ENCODE measurements around the gene CDH16.

CDH16 gene

GRCh38 chr16:66911801-66912200, 6.9 kb downstream of the CDH16 start:
- no peak for DNase-seq (ENCODE audit: low read depth, low spot score)

- DNase-seq (ENCODE audit: low read depth, low spot score): no peak
Observed at GRCh38 chr16:66911112-66911511, 7.6 kb downstream of the CDH16 start.

- DNase-seq (ENCODE audit: low read depth, low spot score): no peak
Observed at GRCh38 chr16:66910175-66910940, 8.3 kb downstream of the CDH16 start.

- DNase-seq (ENCODE audit: low read depth, low spot score): no peak
Observed at GRCh38 chr16:66908762-66909559, 9.7 kb downstream of the CDH16 start.

- DNase-seq (ENCODE audit: low read depth, low spot score): no peak
Observed at GRCh38 chr16:66908116-66908515, 10.6 kb downstream of the CDH16 start.

GRCh38 chr16:66906916-66907836, 11.5 kb downstream of the CDH16 start:
- DNase-seq (ENCODE audit: low read depth, low spot score): no peak

- no peak for DNase-seq (ENCODE audit: low read depth, low spot score)
Observed at GRCh38 chr16:66905633-66906539, 12.8 kb downstream of the CDH16 start.

- DNase-seq (ENCODE audit: low read depth, low spot score): no peak
Observed at GRCh38 chr16:66904846-66905632, 13.6 kb downstream of the CDH16 start.

- no peak for DNase-seq (ENCODE audit: low read depth, low spot score)
Observed at GRCh38 chr16:66904428-66904845, 14.2 kb downstream of the CDH16 start.

GRCh38 chr16:66903544-66904427, 14.9 kb downstream of the CDH16 start:
- no peak for DNase-seq (ENCODE audit: low read depth, low spot score)

GRCh38 chr16:66902648-66903543, 15.8 kb downstream of the CDH16 start:
- no peak for DNase-seq (ENCODE audit: low read depth, low spot score)

GRCh38 chr16:66901626-66902025, 17.1 kb downstream of the CDH16 start:
- no peak for DNase-seq (ENCODE audit: low read depth, low spot score)

GRCh38 chr16:66900721-66901441, 17.8 kb downstream of the CDH16 start:
- no peak for DNase-seq (ENCODE audit: low read depth, low spot score)

GRCh38 chr16:66899945-66900710, 18.6 kb downstream of the CDH16 start:
- no peak for DNase-seq (ENCODE audit: low read depth, low spot score)

- no peak for DNase-seq (ENCODE audit: low read depth, low spot score)
Observed at GRCh38 chr16:66899310-66899944, 19.3 kb downstream of the CDH16 start.

- DNase-seq (ENCODE audit: low read depth, low spot score): no peak
Observed at GRCh38 chr16:66898933-66899309, 19.8 kb downstream of the CDH16 start.

All from iPS DF 19.7 (cell line).